Peyer's patch (tissue), 4 donors: ENCODE measurements around the gene LIPC. TPM values are rescaled to one million over a fixed set of nuclear protein-coding genes. Genes with fewer than 3 reads are reported as not detected.

Source experiments
- DNase-seq, 3 donors: peaks; one replicate each; pipeline ENCODE4 v3.0.0-alpha.2; 2017 to 2019
- H3K27ac ChIP-seq, 4 donors: fragments of 200-600 bp; sonication (generic); one replicate each; pipeline ENCODE4 v1.5.1; 2016 to 2019
- H3K27me3 ChIP-seq, 2 donors: fragments of 200-600 bp; sonication (generic); one replicate each; pipeline ENCODE4 v1.5.1; 2019
- H3K36me3 ChIP-seq, 3 donors: fragments of 200-600 bp; sonication (generic); one replicate each; pipeline ENCODE4 v1.5.1; 2016 to 2019
- H3K4me1 ChIP-seq, 4 donors: fragments of 200-600 bp; sonication (generic); one replicate each; pipeline ENCODE4 v1.5.1; 2016 to 2019
- H3K4me3 ChIP-seq, 4 donors: fragments of 200-600 bp; sonication (generic); 1 replicate in 3 of 4; 2 replicates in 1 of 4; pipeline ENCODE4 v1.5.1; 2016 to 2019; ENCODE audit warnings: mild to moderate bottlenecking in 1 of 4
- H3K9me3 ChIP-seq, 4 donors: fragments of 200-600 bp; sonication (generic); one replicate each; pipeline ENCODE4 v1.5.1; 2016 to 2019; ENCODE audit warnings: mild to moderate bottlenecking in 1 of 4
- POLR2A ChIP-seq, 2 donors: fragments of 450-650 bp; IDR thresholded peaks; one replicate each; pipeline ENCODE4 v1.5.1; 2017; ENCODE audit warnings: antibody characterized with exemption in 2 of 2, mild to moderate bottlenecking in 2 of 2, moderate library complexity in 2 of 2
- total RNA-seq, 4 donors: library from RNA; depleted of rRNA; stranded (reverse); fragments of >200 nt; gene quantifications; one replicate each; pipeline ENCODE4 v1.1.0, GENCODE V29; 2016
- TF ChIP-seq, protein P1 (sequence below), 6 experiments: fragments of 450-650 bp in 4 of 6; fragments of 200-600 bp in 2 of 6; sonication (generic) in 1 of 6; IDR thresholded peaks; one replicate each; pipeline ENCODE4 v1.5.1; 2017 to 2019; ENCODE audit warnings: antibody characterized with exemption in 6 of 6, mild to moderate bottlenecking in 3 of 6, moderate library complexity in 1 of 6

The LIPC gene
- total RNA-seq, 4 donors from 2014 or later: 0.40 to 8.9 (median 1.0) TPM; not detected in 1

DNA sequence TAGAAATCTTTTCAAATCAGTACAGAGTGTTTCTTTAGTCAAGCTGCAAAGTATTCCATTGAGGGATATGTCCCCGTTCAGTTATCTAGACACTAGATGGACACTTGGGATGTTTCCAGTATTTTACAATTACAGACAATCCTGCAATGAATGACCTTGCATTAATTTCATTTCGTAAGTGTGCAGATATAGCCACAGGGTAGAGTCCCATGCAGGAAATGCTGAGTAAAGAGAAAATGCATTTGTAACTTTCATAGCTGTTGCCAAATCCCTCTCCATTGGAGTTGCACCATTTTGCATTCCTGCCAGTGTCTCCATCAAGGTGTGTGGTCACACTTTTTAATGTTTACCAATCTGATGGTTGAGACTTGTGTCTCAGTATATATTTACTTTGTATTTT is 92.5 kb downstream of the LIPC start:
- H3K27me3 ChIP-seq: no peaks in the 10 kb centered on the region
- peaks cover 0 to 16% (median 2%) of the 10 kb centered on the region in 4 donors for H3K4me1 ChIP-seq
- no peak overlapping the region for H3K27ac ChIP-seq
- no peaks in the 10 kb centered on the region for H3K36me3 ChIP-seq
- H3K9me3 ChIP-seq: no peaks in the 10 kb centered on the region
- TF ChIP-seq, protein P1, sequence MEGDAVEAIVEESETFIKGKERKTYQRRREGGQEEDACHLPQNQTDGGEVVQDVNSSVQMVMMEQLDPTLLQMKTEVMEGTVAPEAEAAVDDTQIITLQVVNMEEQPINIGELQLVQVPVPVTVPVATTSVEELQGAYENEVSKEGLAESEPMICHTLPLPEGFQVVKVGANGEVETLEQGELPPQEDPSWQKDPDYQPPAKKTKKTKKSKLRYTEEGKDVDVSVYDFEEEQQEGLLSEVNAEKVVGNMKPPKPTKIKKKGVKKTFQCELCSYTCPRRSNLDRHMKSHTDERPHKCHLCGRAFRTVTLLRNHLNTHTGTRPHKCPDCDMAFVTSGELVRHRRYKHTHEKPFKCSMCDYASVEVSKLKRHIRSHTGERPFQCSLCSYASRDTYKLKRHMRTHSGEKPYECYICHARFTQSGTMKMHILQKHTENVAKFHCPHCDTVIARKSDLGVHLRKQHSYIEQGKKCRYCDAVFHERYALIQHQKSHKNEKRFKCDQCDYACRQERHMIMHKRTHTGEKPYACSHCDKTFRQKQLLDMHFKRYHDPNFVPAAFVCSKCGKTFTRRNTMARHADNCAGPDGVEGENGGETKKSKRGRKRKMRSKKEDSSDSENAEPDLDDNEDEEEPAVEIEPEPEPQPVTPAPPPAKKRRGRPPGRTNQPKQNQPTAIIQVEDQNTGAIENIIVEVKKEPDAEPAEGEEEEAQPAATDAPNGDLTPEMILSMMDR (IDR thresholded peaks at IDR 0.05): peak in 2 of 6 experiments; percentile 18 to 19
- TF ChIP-seq POLR2A (IDR thresholded peaks at IDR 0.05): no peak
- DNase-seq: peak in 1 of 3 donors; percentile 19
- no peak overlapping the region for H3K4me3 ChIP-seq

DNA sequence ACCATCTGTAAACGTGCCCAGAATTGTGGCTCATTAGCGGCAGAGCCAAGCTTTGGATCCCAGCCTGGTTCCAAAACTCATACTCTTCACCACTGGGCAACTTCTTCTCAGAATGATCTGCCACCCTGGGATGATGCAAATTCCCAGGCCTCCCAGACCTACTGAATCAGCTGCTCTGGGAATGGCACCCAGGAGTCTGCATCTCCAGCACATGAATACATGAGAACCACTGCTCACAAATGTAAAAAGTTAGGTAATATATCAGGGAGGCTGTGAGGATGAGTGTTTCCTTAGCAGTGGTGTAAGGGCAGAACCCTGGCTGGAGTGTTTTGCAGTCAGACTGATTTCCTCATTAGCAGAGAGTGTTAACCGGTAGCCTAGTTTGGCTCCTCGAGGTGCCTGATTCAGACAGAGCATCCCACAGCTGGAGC is 94.2 kb downstream of the LIPC start:
- H3K4me1 ChIP-seq: peaks cover 0 to 16% (median 2%) of the 10 kb centered on the region in 4 donors
- no peak overlapping the region for H3K27ac ChIP-seq
- no peaks in the 10 kb centered on the region for H3K9me3 ChIP-seq
- no peak for TF ChIP-seq POLR2A (IDR thresholded peaks at IDR 0.05)
- TF ChIP-seq, protein P1 (IDR thresholded peaks at IDR 0.05): no peak
- no peaks in the 10 kb centered on the region for H3K36me3 ChIP-seq
- no peak overlapping the region for H3K4me3 ChIP-seq
- H3K27me3 ChIP-seq: no peaks in the 10 kb centered on the region
- no peak for DNase-seq

DNA sequence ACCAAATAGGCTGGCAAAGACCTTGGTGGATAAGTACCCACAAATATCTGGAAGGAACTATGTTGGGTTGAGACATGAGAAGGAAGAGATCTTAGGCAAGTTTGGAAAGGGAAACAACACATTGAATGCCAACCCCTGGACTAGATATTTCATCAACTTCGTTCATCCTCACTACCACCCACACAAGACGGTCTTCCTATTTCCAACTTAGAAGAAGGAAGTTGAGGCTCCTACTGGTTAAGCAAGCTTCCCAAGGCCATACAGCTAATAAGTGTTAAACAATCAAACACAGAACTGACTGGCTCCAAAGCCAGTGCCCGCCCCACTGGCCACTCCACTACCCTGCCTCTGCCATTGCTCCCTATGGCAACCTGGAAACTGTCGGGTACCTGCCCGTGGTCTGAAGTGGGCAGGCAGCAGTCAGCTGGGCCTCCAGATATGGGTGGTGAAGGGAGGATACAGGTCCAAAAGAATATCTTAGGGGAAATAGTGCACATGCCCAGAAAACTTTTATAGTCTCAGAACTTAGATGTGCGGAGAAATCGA is 94.9 kb downstream of the LIPC start:
- DNase-seq: peak in 1 of 3 donors; percentile 33
- H3K27ac ChIP-seq: no peak overlapping the region

DNA sequence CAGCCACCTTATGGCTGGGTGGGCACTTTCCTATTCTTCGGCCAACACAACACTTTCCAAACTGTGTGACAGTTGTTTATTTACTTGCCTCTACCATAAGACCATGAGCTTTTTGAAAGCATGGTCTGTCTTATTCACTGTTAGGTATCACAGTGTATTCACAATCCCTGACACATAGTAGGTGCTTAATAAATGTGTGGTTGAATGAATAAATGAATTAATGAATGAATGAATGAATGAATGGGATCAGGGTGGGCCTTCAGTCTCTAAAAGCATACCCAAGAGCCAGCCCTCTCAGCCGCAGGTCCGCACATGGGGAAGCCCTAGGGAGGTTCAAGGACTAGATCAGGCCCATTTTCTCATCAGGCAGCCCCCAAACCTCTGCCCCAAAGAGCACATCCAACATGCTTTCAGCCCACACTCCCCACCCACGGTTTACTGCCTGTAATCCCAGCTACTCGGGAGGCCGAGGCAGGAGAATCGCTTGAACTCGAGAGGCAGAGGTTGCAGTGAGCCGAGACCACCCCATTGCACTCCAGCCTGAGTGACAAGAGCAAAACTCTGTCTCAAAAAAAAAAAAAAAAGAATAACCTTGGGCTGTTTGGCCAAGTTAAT is 95.9 kb downstream of the LIPC start:
- H3K27ac ChIP-seq: peak overlapping the region in 3 of 4 donors; percentile 18 to 74 (median 60)
- no peak for TF ChIP-seq POLR2A (IDR thresholded peaks at IDR 0.05)
- TF ChIP-seq, protein P1 (IDR thresholded peaks at IDR 0.05): no peak
- H3K27me3 ChIP-seq: no peaks in the 10 kb centered on the region
- no peak for DNase-seq
- no peaks in the 10 kb centered on the region for H3K36me3 ChIP-seq
- no peak overlapping the region for H3K4me3 ChIP-seq
- H3K9me3 ChIP-seq: no peaks in the 10 kb centered on the region
- peaks cover 0 to 16% (median 2%) of the 10 kb centered on the region in 4 donors for H3K4me1 ChIP-seq

More for the DNA sequence above, 94.9 kb downstream of the LIPC start:
- H3K4me1 ChIP-seq: peaks cover 0 to 16% (median 2%) of the 10 kb centered on the region in 4 donors
- no peak for TF ChIP-seq POLR2A (IDR thresholded peaks at IDR 0.05)
- TF ChIP-seq, protein P1 (IDR thresholded peaks at IDR 0.05): no peak
- H3K4me3 ChIP-seq: no peak overlapping the region
- no peaks in the 10 kb centered on the region for H3K27me3 ChIP-seq
- H3K9me3 ChIP-seq: no peaks in the 10 kb centered on the region
- no peaks in the 10 kb centered on the region for H3K36me3 ChIP-seq

DNA sequence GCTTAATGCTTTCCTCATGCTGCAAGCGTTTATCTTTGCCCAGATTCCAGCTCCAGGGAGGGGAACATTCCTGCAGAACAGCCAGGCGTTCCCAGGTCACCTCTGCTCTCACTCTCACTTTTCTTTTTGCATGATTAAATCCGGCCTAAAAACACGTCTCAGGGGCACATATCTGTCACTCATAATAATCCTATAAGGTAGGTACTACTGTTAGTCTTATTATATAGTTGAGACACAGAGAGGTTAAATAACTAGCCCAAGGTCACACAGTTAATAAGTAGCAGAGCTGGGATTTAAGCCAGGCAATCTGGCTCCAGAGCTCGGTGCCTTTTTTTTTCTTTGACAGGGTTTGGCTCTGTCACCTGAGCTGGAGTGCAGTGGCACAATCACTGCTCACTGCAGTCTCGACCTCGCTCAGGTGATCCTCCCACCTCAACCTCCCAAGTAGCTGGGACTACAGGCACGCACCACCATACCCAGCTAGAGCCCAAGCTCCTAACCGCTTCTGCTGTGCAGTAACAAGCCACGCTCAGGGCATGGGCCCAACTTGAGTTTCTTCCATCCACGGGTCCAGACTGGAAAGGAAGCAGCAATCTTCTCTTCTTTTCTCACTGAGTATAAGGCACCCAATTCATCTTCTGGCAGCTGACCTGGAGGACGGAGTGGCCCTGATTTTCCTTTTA is 96.5 kb downstream of the LIPC start:
- TF ChIP-seq POLR2A (IDR thresholded peaks at IDR 0.05): no peak
- TF ChIP-seq, protein P1 (IDR thresholded peaks at IDR 0.05): no peak
- no peaks in the 10 kb centered on the region for H3K36me3 ChIP-seq

More for the DNA sequence above, 96.5 kb downstream of the LIPC start:
- DNase-seq: peak in 1 of 3 donors; percentile 59
- no peak overlapping the region for H3K4me3 ChIP-seq
- H3K27ac ChIP-seq: peak overlapping the region in 3 of 4 donors; percentile 18 to 60 (median 53)
- peaks cover 0 to 16% (median 2%) of the 10 kb centered on the region in 4 donors for H3K4me1 ChIP-seq
- H3K27me3 ChIP-seq: no peaks in the 10 kb centered on the region
- H3K9me3 ChIP-seq: no peaks in the 10 kb centered on the region
